Measurements from ENCODE around the gene CZIB.
"Not testable (repeated sequence)": the region's sequence is repeated elsewhere in the genome, so short reads cannot be mapped to it uniquely, and the experiment has no call there.

The CZIB gene

GRCh38 chr1:53238197-53239155, 18.0 kb upstream of the CZIB start, which contains the start of gene MAGOH:
Gene MAGOH, minus strand, starts transcription at chr1:53238518. Its CDS starts 70 bp downstream, at chr1:53238448.
- peak; percentile 85 for DNase-seq (ENCODE audit: low spot score)

GRCh38 chr1:53237638-53238037, 17.2 kb upstream of the CZIB start:
- no peak for DNase-seq (ENCODE audit: low spot score)

DNA sequence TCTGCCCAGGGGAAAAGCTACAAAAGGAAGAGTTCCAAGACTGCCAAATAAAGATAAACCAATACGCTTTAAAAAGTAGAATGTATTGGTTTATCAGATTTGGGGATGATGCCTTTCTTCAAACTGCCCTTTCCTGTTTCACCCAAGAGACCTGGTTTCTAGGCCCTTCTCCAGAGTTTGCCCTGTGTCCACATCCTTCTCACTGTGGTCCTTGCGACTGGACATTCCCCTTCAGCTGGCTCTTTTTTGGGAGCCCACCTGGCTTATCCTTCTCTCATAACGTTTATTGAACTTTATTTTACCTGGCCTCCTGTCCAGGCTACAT, 490 bp upstream of the CZIB start:
- DNase-seq (ENCODE audit: low spot score) = no peak

DNA sequence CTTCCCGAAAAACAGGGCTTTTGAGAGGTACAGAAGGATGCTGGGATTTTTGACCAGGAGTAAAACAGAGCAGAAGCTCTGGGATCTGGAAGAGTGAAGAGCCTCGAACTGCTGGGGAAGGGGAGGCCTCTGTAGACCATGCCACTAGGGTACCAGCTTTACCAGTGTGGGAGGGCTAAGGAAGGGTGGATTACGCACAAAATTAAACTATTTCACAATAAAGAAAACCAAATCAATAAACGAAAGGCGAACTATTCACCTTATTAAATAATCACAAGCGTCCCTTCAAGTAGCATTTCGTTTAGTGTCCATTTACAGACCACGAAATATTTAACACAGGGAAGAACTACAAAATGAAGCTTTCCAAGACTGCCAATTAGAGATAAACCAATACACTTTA, 723 bp downstream of the CZIB start:
- no peak for DNase-seq (ENCODE audit: low spot score)

GRCh38 chr1:53218201-53218600, 2.2 kb downstream of the CZIB start:
- DNase-seq (ENCODE audit: low spot score) = no peak

DNA sequence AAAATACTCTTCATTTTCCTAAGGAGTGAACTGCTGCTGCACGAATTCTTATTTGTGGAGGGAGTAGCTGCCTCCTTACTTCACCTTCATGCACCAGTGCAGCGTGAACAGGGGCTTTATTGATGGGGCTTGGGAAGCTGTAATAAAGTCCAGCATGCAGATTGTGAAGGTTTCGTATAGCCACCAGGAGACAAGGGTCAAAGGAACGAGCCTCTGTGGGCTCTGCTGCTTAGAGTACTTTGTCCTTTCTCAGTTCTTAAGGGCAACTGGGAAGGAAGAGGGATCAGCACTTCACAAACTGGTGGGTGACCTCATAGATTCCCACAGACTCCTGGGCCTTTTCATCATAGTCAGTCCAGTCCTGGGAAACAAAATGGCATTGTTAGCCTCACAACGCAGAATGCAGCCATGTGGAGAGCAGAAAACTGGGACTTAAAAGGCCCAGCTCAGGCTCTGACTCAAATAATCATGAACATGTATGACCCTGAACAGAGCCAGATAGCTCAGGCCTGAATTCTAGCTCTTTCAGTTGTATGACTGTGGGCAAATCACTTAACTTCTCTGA, 6.0 kb downstream of the CZIB start:
- no peak for DNase-seq (ENCODE audit: low spot score)

GRCh38 chr1:53210954-53211353, 9.5 kb downstream of the CZIB start:
- no peak for DNase-seq (ENCODE audit: low spot score)

GRCh38 chr1:53210352-53210751, 10.1 kb downstream of the CZIB start:
- DNase-seq (ENCODE audit: low spot score) = no peak

DNA sequence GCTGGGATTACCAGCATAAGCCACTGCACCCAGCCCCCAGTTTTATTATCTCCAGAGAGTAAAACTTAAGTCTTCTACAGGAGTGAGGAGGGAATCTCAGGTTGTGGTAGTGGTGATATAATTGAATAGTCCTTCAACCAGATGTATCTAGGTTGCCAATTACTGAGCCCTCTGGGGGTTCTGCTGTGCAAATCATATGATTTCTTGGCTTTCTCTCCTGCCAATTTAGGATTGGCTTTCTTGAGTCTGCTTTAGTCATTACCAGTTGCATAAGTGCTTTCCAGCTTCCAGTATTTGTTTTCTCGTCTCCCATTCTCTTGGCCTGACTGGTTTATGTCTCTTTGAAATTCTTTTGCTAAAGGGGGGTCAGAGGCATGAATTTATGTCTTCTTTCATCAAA, 12.7 kb downstream of the CZIB start:
- no peak for DNase-seq (ENCODE audit: low spot score)

DNA sequence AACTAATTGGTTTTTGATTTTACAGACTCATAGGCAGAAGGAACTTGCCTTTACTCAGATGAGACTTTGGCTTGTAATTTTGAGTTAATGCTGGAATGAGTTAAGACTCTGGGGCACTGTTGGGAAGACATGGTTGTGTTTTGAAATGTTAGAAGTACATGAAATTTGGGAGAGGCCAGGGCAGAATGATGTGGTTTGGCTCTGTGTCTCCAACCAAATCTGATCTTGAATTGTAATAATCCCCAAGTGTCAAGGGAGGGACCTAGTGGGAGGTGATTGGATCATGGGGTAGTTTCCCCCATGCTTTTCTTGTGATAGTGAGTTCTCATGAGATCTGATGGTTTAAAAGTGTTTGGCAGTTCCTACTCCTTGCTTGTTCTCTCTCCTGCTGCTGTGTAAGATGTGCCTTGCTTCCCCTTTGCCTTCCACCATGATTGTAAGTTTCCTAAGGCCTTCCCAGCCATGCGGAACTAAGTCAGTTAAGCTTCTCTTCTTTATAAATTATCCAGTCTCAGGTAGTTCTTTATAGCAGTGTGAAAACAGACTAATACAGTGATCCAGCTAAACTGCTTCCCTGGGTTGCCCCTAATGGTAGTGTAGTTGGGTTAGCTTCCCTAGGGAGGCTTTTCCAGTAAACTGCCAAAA, 13.6 kb downstream of the CZIB start:
- no peak for DNase-seq (ENCODE audit: low spot score)

DNA sequence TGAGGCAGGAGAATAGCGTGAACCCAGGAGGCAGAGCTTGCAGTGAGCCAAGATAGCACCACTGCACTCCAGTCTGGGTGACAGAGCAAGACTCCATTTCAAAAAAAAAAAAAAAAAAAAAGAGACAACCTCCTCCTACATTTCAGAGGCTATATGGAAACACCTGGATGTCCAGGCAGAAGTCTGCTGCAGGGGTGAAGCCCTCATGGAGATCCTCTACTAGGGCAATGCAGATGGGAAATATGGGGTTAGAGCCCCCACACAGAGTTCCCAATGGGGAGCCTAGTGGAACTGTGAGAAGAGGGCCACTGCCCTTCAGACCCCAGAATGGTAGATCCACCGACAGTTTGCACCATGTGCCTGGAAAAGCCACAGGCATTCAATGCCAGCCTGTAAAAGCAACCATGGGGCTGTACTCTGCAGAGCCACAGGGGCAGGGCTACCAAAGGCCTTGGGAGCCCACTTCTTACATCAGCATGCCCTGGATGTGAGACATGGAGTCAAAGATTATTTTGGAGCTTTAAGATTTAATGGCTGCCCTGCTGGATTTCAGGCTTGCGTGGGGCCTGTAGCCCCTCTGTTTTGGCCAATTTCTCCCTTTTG, 14.2 kb downstream of the CZIB start:
- not testable (repeated sequence) for DNase-seq (ENCODE audit: low spot score)

GRCh38 chr1:53205496-53205895, 14.9 kb downstream of the CZIB start:
- not testable (repeated sequence) for DNase-seq (ENCODE audit: low spot score)

GRCh38 chr1:53203466-53203865, 17.0 kb downstream of the CZIB start:
- no peak for DNase-seq (ENCODE audit: low spot score)

- no peak for DNase-seq (ENCODE audit: low spot score)
Observed at GRCh38 chr1:53198241-53198651, 22.2 kb downstream of the CZIB start.

DNA sequence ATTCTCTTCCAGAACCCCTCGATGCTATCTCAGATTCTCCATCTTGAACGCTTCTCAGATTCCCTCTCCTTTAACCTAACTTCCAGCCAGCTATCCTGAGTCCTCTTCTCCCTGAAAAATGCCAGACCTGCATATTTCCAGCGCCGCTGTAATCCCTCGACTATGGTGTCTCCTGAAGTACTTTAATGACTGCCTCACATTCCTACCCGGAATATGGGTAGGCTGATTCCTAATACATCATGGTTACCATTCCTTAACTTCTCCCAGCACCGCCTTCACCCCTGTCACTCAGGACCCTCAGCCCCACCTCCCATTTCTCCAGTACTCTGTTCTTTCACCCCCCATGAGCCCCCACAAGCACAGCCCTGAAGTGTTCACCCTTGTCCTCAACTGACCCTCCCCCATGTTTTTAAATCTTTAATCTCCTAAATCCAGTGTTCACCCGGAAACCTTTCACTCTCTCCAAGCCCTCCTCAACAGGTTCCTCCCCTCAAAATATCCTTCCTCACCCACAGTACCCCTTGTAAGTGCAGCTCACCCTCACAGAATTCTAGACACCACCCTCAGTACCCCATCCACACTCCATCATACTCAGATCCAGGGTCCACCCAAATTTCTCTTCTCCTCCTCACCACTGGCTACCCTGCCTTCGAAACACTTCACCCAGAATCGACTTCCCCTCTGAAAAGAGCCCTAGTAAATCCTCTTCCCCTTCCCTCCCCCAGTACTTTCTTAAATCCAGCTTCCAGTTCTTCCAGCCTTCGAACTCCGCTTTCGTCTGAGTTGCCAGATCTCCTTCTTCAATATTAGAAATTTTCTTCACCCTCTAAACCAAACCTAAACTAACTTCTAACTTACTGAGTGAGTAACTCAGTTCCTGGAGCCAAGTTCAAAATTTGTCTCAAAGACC, 22.9 kb downstream of the CZIB start:
- DNase-seq (ENCODE audit: low spot score) = no peak

- DNase-seq (ENCODE audit: low spot score) = peak; percentile 85
Observed at GRCh38 chr1:53196485-53197290, 23.7 kb downstream of the CZIB start, which contains the start of gene CPT2. Gene CPT2, plus strand, starts transcription at chr1:53196824. Its CDS starts 120 bp downstream, at chr1:53196944.

DNA sequence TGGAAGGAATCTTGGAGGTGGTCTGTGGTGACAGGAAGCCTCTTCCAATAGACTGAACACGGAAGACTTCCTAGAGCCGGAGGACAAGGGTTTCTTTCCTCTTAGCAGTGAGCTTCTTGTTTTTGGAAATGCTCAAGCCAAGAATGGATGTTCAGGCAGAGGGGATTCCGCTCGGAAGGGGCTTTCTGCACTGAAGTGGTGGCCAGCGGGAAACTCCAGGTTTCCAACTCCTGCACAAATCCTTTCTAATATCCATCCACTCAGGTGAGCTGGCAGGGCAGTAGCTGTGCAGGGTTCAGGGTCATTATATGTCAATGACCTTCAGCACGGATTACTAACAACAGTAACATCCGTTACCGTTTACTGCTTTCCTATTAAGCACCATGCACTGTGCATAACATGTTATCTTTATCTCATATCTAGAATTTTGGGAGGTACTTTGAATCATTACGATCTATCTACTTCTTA, 24.4 kb downstream of the CZIB start:
- DNase-seq (ENCODE audit: low spot score) = peak; percentile 52

GRCh38 chr1:53195246-53196016, 25.0 kb downstream of the CZIB start:
- DNase-seq (ENCODE audit: low spot score) = no peak

DNA sequence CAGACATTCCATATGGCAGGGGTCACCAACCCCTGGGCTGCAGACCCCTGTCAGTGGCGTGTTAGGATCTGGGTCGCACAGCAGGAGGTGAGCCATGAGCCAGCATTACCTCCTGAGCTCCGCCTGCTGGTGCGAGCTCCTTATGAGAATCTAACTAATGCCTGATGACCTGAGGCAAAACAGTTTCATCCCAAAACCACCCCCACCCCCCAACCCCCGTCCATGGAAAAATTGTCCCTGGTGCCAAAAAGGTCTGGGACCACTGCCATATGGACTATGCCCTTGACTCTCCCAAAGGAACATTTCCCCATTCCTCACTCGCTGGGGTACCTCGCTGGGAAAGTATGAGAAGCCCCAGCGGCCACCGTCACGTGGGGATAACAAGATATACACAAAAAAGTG, 30.2 kb downstream of the CZIB start:
- no peak for DNase-seq (ENCODE audit: low spot score)

GRCh38 chr1:53189061-53189460, 31.4 kb downstream of the CZIB start:
- no peak for DNase-seq (ENCODE audit: low spot score)

Measured in HuH-7.5 (cell line).